SK-N-SH treated with all-trans-retinoic acid at 6 μM for 48 hours (cell line): Measurements from ENCODE around the gene SAXO1.

Experiments
- ATAC-seq: fragments of 200-7000 bp; cut with Tn5 transposase; 3 replicates; pipeline ENCODE4 v1.9.1; 2020; ENCODE audit warnings: mild to moderate bottlenecking, moderate library complexity
- ARNTL ChIP-seq: fragments of 450-650 bp; formaldehyde crosslinking; IDR thresholded peaks from 2 replicates; pipeline ENCODE4 v1.5.0; 2020; ENCODE audit warnings: low read depth, mild to moderate bottlenecking, moderate library complexity, borderline replicate concordance
- BACH2 ChIP-seq: fragments of 250-450 bp; sonication (Bioruptor Pico); IDR thresholded peaks from 2 replicates; pipeline ENCODE4 v1.9.0; 2021; ENCODE audit warnings: mild to moderate bottlenecking, borderline replicate concordance
- CREB5 ChIP-seq: fragments of 250-450 bp; sonication (Bioruptor Pico); IDR thresholded peaks from 2 replicates; pipeline ENCODE4 v1.5.1; 2020; ENCODE audit warnings: low read depth, mild to moderate bottlenecking, moderate library complexity
- CSDC2 ChIP-seq: fragments of 250-450 bp; sonication (Bioruptor Pico); IDR thresholded peaks from 2 replicates; pipeline ENCODE4 v1.5.0; 2020; ENCODE audit warnings: mild to moderate bottlenecking, moderate library complexity
- CSRNP3 ChIP-seq: fragments of 250-450 bp; sonication (Bioruptor Pico); IDR thresholded peaks from 2 replicates; pipeline ENCODE4 v1.5.1; 2021; ENCODE audit warnings: mild to moderate bottlenecking, moderate library complexity
- ESRRG ChIP-seq: fragments of 250-450 bp; sonication (Bioruptor Pico); IDR thresholded peaks from 2 replicates; pipeline ENCODE4 v1.6.1; 2021; ENCODE audit warnings: mild to moderate bottlenecking
- GLIS3 ChIP-seq: fragments of 250-450 bp; sonication (Bioruptor Pico); IDR thresholded peaks from 2 replicates; pipeline ENCODE4 v1.5.0; 2020; ENCODE audit warnings: mild to moderate bottlenecking, moderate library complexity
- ISL1 ChIP-seq: fragments of 250-450 bp; sonication (Bioruptor Pico); IDR thresholded peaks from 2 replicates; pipeline ENCODE4 v2.1.2; 2022; ENCODE audit warnings: mild to moderate bottlenecking, moderate library complexity
- OSR1 ChIP-seq: fragments of 250-450 bp; sonication (Bioruptor Pico); IDR thresholded peaks from 2 replicates; pipeline ENCODE4 v1.8.0; 2022; ENCODE audit warnings: moderate library complexity, mild to moderate bottlenecking, inconsistent platforms
- PATZ1 ChIP-seq: fragments of 250-450 bp; sonication (Bioruptor Pico); IDR thresholded peaks from 2 replicates; pipeline ENCODE4 v1.8.0; 2020; ENCODE audit warnings: mild to moderate bottlenecking, moderate library complexity, borderline replicate concordance
- POU6F1 ChIP-seq: fragments of 250-450 bp; sonication (Bioruptor Pico); IDR thresholded peaks from 2 replicates; pipeline ENCODE4 v1.8.0; 2021; ENCODE audit warnings: low read depth, mild to moderate bottlenecking, moderate library complexity, borderline replicate concordance
- PPARA ChIP-seq: fragments of 250-450 bp; sonication (Bioruptor Pico); IDR thresholded peaks from 2 replicates; pipeline ENCODE4 v1.5.0; 2020; ENCODE audit warnings: mild to moderate bottlenecking, borderline replicate concordance
- RARB ChIP-seq: fragments of 250-450 bp; sonication (Bioruptor Pico); IDR thresholded peaks from 2 replicates; pipeline ENCODE4 v1.8.0; 2021; ENCODE audit warnings: mild to moderate bottlenecking, moderate library complexity
- SNAI2 ChIP-seq: fragments of 250-450 bp; sonication (Bioruptor Pico); IDR thresholded peaks from 2 replicates; pipeline ENCODE4 v1.5.0; 2020; ENCODE audit warnings: mild to moderate bottlenecking, moderate library complexity
- TCF4 ChIP-seq: fragments of 250-450 bp; sonication (Bioruptor Pico); IDR thresholded peaks from 2 replicates; pipeline ENCODE4 v1.8.0; 2021; ENCODE audit warnings: mild to moderate bottlenecking, moderate library complexity, borderline replicate concordance
- TOX ChIP-seq: fragments of 250-450 bp; sonication (Bioruptor Pico); IDR thresholded peaks from 2 replicates; pipeline ENCODE4 v1.8.0; 2021; ENCODE audit warnings: mild to moderate bottlenecking, moderate library complexity, borderline replicate concordance
- ZC3H10 ChIP-seq: fragments of 250-450 bp; sonication (Bioruptor Pico); IDR thresholded peaks from 2 replicates; pipeline ENCODE4 v1.5.1; 2021; ENCODE audit warnings: mild to moderate bottlenecking, moderate library complexity
- ZFP3 ChIP-seq: fragments of 250-450 bp; sonication (Bioruptor Pico); IDR thresholded peaks from 2 replicates; pipeline ENCODE4 v1.5.0; 2020; ENCODE audit warnings: mild to moderate bottlenecking, moderate library complexity
- ZNF565 ChIP-seq: fragments of 450-650 bp; formaldehyde crosslinking; conservative IDR thresholded peaks from 2 replicates; pipeline ENCODE4 v1.5.0; 2020; ENCODE audit warnings: low read depth, mild to moderate bottlenecking, moderate library complexity
- ZNF8 ChIP-seq: fragments of 450-650 bp; formaldehyde crosslinking; IDR thresholded peaks from 2 replicates; pipeline ENCODE4 v1.5.0; 2020; ENCODE audit warnings: mild to moderate bottlenecking, moderate library complexity

SAXO1 gene

GRCh38 chr9:18976709-18977531 lies 56.1 kb downstream of the SAXO1 start:
- peak; percentile 90 for ATAC-seq
- TF ChIP-seq SNAI2 (CRISPR knock-in tag) = no peak
- TF ChIP-seq CSRNP3 (CRISPR knock-in tag) = peak; percentile 64; the same call in 1 of the 2 replicates
- TF ChIP-seq CREB5 = peak; percentile 88
- TF ChIP-seq BACH2 (CRISPR knock-in tag) = no peak
- TF ChIP-seq POU6F1 (CRISPR knock-in tag) = no peak
- TF ChIP-seq PATZ1 (CRISPR knock-in tag) = peak; percentile 73; the same call in 1 of the 2 replicates
- peak; percentile 71; the same call in 1 of the 2 replicates for TF ChIP-seq TOX (CRISPR knock-in tag)
- TF ChIP-seq ZNF565 (CRISPR knock-in tag) = no peak
- TF ChIP-seq ISL1 (CRISPR knock-in tag) = peak; percentile 96
- TF ChIP-seq ZFP3 (CRISPR knock-in tag) = peak; percentile 55; the same call in 1 of the 2 replicates
- peak; percentile 83; the same call in 1 of the 2 replicates for TF ChIP-seq GLIS3 (CRISPR knock-in tag)
- TF ChIP-seq TCF4 (CRISPR knock-in tag) = no peak

- TF ChIP-seq ESRRG (CRISPR knock-in tag) (no peak), CSDC2 (CRISPR knock-in tag) (no peak), ZNF8 (no peak), CREB5 (no peak), PPARA (CRISPR knock-in tag) (no peak), PATZ1 (CRISPR knock-in tag) (no peak), RARB (CRISPR knock-in tag) (no peak), TCF4 (CRISPR knock-in tag) (no peak), ARNTL (CRISPR knock-in tag) (no peak), ZFP3 (CRISPR knock-in tag) (no peak), OSR1 (CRISPR knock-in tag) (no peak), POU6F1 (CRISPR knock-in tag) (no peak), ZC3H10 (CRISPR knock-in tag) (no peak)
- TF ChIP-seq, all 23 proteins: peak for 0
- ATAC-seq = no peak; the same call in 1 of the 3 replicates
These were observed 56.7 kb downstream of the SAXO1 start for GRCh38 chr9:18976221-18976708.
